Activated CD4-positive, alpha-beta T cell treated with anti-CD3 and anti-CD28 coated beads for 24 hours (primary cell): ENCODE results near the gene NIM1K.
"Not testable (repeated sequence)": the region's sequence is repeated elsewhere in the genome, so short reads cannot be mapped to it uniquely, and the experiment has no call there.

Source experiments
- DNase-seq, 2 donors: peaks; one replicate each; pipeline ENCODE4 v3.0.0-alpha.2; 2020; ENCODE audit warnings: low read depth in 2 of 2

NIM1K gene

DNA sequence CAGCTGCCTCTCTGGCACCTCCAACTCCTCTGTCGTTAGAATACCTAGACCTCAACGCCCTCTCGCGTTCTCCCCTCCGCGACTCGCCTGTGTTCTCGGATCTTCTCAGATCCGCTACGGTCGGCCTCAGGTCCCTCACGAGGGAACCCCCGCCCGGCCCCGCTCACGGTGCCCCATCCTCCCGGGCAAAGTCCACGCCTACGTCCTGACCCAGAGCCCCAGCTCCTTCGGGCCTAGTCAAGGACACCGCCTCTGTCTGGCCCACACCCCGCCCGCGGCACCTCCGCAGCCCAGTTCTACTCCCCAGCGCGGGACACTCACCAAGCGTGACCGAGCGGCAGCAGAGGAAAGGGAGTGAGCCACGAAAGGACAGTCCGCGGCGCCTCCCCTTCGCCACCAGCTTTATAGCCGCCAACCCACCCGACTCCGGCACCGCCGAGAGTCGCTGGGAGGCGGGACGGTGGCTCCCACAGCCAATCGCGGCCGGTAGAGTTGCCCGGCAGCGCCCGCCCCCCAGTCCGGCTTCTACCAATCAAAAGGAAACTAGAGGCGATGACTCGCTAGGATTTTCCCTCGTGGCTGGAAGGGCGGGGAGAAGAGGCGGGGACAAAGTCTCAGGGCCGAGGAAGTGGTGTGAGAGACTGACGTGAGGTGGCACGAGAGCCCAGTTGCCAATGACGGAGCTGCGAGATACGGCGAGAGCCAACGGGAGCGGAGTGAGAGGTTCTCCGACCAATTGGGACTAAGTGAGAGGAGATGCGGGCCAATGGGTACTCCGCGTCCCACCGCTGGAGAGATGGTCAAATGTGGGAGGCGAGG is 121.2 kb downstream of the NIM1K start, which contains the start of gene HMGCS1:
HMGCS1 (minus strand) TSS at position 378 of the 819 bp plus-strand sequence. CDS start 14,447 bp downstream, outside the sequence.
- peak; percentile 95 to 96 for DNase-seq

DNA sequence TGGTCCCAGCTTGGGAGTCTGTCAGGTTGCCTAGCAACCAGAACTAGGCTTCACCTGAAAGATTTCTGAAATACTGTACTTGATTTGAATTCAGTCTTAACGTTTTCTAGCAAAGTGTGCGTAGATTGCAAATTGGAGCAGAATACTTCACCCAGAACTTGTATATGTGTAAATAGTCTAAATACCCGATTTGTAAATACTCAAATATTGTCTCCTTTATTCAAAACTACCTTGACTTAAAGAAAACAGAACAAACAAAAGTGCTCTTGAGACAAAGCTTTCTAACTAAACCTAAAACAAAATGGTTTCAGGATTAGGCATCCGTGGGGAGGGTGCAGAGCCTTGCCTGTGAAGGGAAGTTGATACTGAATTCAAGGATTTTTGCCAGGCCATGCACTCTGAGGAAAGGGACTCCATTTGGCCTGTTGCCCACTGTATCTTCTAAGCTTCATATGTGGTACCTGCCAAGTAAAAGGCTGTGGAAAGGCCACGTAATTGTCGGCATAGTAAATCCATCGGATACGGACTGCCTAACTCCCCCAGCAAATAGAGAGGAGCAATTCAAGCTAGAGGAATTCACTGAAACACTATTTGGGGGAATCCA is 121.9 kb downstream of the NIM1K start:
- DNase-seq, result no peak

DNA sequence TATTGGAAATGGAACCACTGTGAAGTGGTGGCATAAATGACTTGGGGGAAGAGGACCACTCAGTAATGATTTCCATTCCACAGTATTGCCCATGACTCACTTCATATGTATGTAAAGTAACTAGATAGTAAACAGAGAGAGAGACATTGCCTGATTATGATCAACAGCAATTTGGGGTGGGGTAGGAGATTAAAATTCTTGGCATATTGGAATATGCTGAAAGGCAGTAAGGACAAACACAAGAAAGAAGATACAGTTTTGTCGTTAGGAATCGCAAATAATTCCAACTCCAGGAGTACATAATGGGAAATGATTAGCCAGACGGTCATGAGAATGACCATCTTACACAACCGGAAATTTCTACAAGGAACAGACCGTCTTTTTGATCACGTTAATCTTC is 122.7 kb downstream of the NIM1K start:
- no peak for DNase-seq

DNA sequence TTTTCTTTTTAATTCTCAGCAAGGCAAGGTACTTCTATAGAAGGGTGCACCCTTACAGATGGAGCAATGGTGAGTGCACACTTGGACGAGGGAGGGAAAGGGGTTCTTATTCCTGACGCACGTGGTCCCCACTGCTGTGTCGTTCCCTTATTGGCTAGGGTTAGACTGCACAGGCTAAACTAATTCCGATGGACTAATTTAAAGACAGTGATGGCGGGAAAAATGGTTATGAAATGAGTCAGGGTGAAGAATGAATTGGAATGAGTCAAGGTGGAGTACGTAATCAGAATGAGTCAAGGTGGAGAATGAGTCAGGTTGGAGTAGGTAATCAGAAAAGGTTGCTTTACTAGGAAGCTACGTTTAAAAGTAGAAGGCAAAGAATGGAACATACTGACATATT is 123.2 kb downstream of the NIM1K start:
- DNase-seq, result peak in 1 of 2 donors; percentile 29

DNA sequence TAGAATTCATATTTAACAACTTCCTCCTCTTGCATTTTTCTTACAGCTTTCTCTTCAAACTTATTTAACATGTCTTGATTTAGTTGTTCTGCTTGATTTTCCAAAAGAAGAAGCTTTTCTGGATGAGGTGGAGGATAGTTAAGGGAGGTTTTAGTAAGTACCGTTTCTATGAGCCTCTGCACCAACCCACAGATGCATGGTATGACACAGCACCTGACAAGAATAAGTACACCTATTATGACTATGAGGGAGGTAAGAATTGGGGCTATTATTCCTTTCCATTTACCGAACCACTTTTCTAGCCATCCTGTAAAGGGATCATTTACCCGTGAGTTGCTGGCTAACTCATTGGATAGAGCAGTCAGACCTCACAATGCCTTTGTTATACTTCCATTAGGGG is 123.7 kb downstream of the NIM1K start:
- DNase-seq, result no peak

DNA sequence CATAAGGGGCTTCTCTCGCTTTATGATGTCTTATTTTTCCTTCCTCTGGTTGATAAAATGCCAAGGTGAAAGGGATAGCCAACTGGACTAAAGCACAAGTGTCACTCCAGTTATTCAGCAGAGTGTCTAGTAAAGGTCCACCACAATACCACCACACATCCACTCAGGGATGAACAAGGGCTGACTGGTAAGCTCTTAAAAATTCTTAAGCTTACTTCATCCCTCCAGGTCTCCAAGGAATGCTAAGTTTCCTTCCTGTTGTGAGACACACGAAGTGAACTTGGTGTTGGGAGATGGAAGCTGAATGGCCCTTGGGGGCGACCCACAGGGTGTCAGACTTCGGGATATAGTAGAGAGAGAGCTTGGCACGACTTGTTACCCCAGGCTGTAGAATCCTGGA is 124.4 kb downstream of the NIM1K start:
- DNase-seq, result no peak

DNA sequence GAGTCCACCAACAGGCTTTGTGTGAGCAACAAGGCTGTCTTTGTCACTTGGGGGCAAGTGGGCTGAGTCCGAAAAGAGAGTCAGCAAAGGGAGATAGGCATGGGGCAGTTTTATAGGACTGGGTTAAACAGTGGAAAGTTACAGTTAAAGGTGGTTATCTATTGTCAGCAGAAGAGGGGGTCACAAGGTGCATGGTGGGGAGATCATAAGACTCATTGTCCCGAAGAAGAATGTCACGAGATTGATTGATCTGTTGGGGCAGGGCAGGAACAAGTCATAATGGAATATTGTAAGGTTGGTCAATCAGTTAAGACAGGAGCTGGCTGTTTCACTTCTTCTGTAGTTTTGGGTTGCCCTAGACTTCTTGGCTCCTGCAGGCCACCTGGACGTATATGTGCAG is 128.8 kb downstream of the NIM1K start:
- no peak for DNase-seq

DNA sequence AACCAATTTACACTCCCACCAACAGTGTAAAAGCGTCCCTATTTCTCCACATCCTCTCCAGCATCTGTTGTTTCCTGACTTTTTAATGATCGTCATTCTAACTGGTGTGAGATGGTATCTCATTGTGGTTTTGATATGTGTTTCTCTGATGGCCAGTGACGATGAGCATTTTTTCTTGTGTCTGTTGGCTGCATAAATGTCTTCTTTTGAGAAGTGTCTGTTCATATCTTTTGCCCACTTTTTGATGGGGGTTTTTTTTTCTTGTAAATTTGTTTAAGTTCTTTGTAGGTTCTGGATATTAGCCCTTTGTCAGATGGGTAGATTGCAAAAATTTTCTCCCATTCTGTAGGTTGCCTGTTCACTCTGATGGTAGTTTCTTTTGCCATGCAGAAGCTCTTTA is 131.5 kb downstream of the NIM1K start:
- not testable (repeated sequence) for DNase-seq

DNA sequence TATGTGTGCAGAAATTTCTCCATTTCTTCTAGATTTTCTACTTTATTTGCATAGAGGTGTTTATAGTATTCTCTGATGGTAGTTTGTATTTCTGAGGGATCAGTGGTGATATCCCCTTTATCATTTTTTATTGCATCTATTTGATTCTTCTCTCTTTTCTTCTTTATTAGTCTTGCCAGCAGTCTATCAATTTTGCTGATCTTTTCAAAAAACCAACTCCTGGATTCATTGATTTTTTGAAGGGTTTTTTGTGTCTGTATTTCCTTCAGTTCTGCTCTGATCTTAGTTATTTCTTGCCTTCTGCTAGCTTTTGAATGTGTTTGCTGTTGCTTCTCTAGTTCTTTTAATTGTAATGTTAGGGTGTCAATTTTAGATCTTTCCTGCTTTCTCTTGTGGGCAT is 133.6 kb downstream of the NIM1K start:
- not testable (repeated sequence) for DNase-seq
